ENCODE results near the gene LDB3. TPM values are rescaled to one million over a fixed set of nuclear protein-coding genes. Genes with fewer than 3 reads are reported as not detected.

The LDB3 gene
- total and polyA plus RNA-seq, 2 of the 8 experiments (the other 6 are each of a cell fraction or from before 2014, with no cell fraction given) = 0.20 to 0.43 TPM

DNA sequence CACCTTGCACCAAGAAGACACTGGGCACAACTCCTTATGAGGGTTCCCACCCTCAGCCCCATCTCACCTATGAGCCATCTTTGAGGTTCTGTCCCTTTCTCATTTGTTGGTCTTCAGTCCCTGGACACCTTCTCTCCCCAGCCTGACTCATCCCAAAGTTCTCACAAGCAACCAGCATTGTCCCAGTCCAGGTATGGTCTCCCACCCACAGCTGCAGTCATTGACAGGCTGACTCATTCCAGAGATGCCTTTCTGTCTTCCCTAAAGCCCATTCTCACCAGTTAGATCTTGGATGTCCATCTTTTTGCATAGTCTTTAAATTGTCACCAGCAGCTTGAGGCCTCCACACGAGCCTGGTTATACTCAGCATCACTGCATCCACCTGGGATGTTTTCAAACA is 61.4 kb downstream of the LDB3 start:
- Histone ChIP-seq H3K4ac (replicated peaks; ENCODE audit: insufficient read length, low read depth, low read length) (no peak overlapping the region), H3K79me2 (ENCODE audit: control insufficient read depth in 1 of 2, insufficient read depth in 2 of 2, low read length in 2 of 2) (no peaks in the 10 kb centered on the region), H3K27me3 (replicated peaks in 1 of 4; ENCODE audit: control insufficient read depth in 3 of 4, extremely low read depth in 1 of 4, insufficient read depth in 3 of 4, low read length in 3 of 4) (no peaks in the 10 kb centered on the region), H3K4me2 (ENCODE audit: insufficient read depth in 1 of 2, low read depth in 2 of 2, low read length in 2 of 2) (no peak overlapping the region), H2BK5ac (ENCODE audit: low read depth, low read length) (no peak overlapping the region), H3K79me1 (ENCODE audit: low read depth, low read length) (no peaks in the 10 kb centered on the region), H3K4me3 (ENCODE audit: extremely low read depth in 1 of 4, insufficient read depth in 2 of 4, low read depth in 3 of 4, low read length in 4 of 4) (no peak overlapping the region), H3K18ac (ENCODE audit: extremely low read depth, low read length) (no peak overlapping the region), H3K23me2 (ENCODE audit: low read depth, low read length) (no peaks in the 10 kb centered on the region), H2AK5ac (ENCODE audit: low read depth, low read length) (no peak overlapping the region), H3K9ac (replicated peaks in 1 of 4; ENCODE audit: extremely low read depth in 1 of 4, low read depth in 3 of 4, low read length in 3 of 4) (no peak overlapping the region), H3K36me3 (ENCODE audit: control insufficient read depth in 2 of 4, insufficient read depth in 4 of 4, low read length in 3 of 4) (no peaks in the 10 kb centered on the region), H3K4me1 (replicated peaks in 1 of 4; ENCODE audit: control insufficient read depth in 3 of 4, insufficient read depth in 4 of 4, low read length in 3 of 4) (peaks cover 0 to 4% (median 0%) of the 10 kb centered on the region in 4 experiments; a peak in 2 of 7 replicates), H3K56ac (replicated peaks; ENCODE audit: insufficient read length, low read depth, low read length) (no peak overlapping the region), H4K5ac (ENCODE audit: insufficient read length, low read depth, low read length) (no peak overlapping the region), H2BK120ac (replicated peaks; ENCODE audit: low read depth, low read length) (no peak overlapping the region), H3K27ac (ENCODE audit: low read depth, low read length) (no peak overlapping the region), H4K20me1 (replicated peaks in 1 of 2; ENCODE audit: control insufficient read depth in 1 of 2, insufficient read depth in 2 of 2, low read length in 2 of 2) (no peaks in the 10 kb centered on the region), H3K14ac (ENCODE audit: insufficient read length) (no peak overlapping the region), H2BK15ac (ENCODE audit: low read length) (no peak overlapping the region), H4K91ac (replicated peaks; ENCODE audit: insufficient read length, low read length) (no peak overlapping the region), H3K9me3 (ENCODE audit: insufficient read depth in 2 of 2, low read depth in 1 of 2, low read length in 1 of 2) (no peaks in the 10 kb centered on the region), H4K8ac (ENCODE audit: extremely low read depth, insufficient read depth, low read length) (no peak overlapping the region), H3K23ac (ENCODE audit: insufficient read length) (no peak overlapping the region), H2AFZ (ENCODE audit: low read length) (no peak overlapping the region), H2BK12ac (ENCODE audit: low read depth, low read length) (no peak overlapping the region), H2BK20ac (ENCODE audit: low read length) (no peak overlapping the region)
- CTCF ChIA-PET (ENCODE audit: partially characterized antibody) = interaction anchor here (0.6 kb wide), 1 partner anchor 172 kb away, joined by 3 read pairs; no protein-coding TSS in a partner anchor
- TF ChIP-seq POLR2AphosphoS5 (IDR thresholded peaks at IDR 0.05; ENCODE audit: low read depth, low read length) = no peak
- TF ChIP-seq CHD1 (IDR thresholded peaks at IDR 0.05; ENCODE audit: low read depth, low read length) = no peak
- no peak for TF ChIP-seq CBX8 (IDR thresholded peaks at IDR 0.05; ENCODE audit: borderline replicate concordance, low read depth, low read length)
- TF ChIP-seq MAFK (IDR thresholded peaks at IDR 0.05; ENCODE audit: low read depth, low read length) = no peak
- no peak for TF ChIP-seq PHF8 (conservative IDR thresholded peaks at IDR 0.05; ENCODE audit: low read depth, low read length)
- no peak for TF ChIP-seq BACH1 (IDR thresholded peaks at IDR 0.05; ENCODE audit: low read length)
- no peak for TF ChIP-seq CHD2 (IDR thresholded peaks at IDR 0.05; ENCODE audit: low read length)
- no peak for FAIRE-seq
- no peak for DNase-seq (ENCODE audit: low read depth in 1 of 2, low spot score in 2 of 2)
- POLR2A ChIA-PET (ENCODE audit: partially characterized antibody) = interaction anchor here (1.6 kb wide), 1 partner anchor 25 kb away, joined by 5 read pairs; no protein-coding TSS in a partner anchor
- 86% methylated on average over 1 of the region's 1 CpG; no CpG with 5 or more reads in 1 of the 2 experiments for WGBS, 2 experiments (ENCODE audit: extremely low coverage in 1 of 2, insufficient coverage in 1 of 2, insufficient read length in 1 of 2, insufficient replicate concordance in 2 of 2, low coverage in 1 of 2, low lambda C conversion rate in 2 of 2, missing lambda C conversion rate in 1 of 2)

All from H1 (cell line).